Measurements from ENCODE around the gene FREM2.

Gene FREM2

DNA sequence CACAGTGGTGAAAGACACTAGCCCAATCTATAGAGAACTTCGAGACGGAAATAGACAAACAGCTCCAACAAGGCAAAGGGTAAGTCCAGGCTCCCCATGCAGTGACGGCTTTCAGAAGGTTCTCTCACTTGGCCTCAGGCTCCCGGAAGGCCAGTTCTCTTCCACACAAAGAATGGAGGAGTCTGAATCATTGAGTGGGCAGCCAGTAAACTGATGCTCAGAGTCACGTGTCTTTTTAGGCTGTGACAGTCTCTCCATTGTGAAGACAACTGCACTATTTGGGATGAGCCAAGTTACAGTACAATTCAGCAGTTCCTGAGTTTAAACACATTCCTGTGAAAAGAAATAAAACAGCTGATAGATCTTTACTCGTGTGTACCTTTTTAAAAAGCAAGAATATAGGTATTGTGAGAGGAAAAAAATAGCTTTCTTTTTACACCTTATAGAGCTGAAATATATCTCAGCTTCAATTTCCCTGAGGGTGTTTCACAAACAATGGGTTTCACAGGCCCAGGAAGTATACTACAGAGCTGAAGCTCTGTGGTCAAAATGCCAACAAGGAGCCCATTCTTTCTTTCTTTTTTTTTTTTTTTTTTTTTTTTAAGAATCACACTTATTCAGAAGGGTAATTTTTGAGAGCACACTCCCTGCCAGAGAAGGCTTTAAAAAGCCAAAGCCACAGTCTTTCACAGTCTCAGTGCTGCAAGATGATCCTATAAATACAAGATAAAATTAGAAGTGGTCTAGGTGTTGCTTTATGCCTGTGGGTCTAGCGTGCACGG lies 135.1 kb downstream of the FREM2 start:
- Histone ChIP-seq H3K9me3 (ENCODE audit: severe bottlenecking) (no peaks in the 10 kb centered on the region), H3K27me3 (ENCODE audit: insufficient read depth, poor library complexity, severe bottlenecking) (no peaks in the 10 kb centered on the region), H3K4me3 (ENCODE audit: severe bottlenecking) (no peak overlapping the region), H3K27ac (ENCODE audit: poor library complexity, severe bottlenecking) (no peak overlapping the region), H3K36me3 (ENCODE audit: low read depth) (no peaks in the 10 kb centered on the region), H3K4me1 (ENCODE audit: insufficient read depth, poor library complexity, severe bottlenecking) (no peaks in the 10 kb centered on the region)
- DNase-seq (ENCODE audit: low spot score): no peak
- ATAC-seq (ENCODE audit: low read depth): no peak
- TF ChIP-seq, protein P1, sequence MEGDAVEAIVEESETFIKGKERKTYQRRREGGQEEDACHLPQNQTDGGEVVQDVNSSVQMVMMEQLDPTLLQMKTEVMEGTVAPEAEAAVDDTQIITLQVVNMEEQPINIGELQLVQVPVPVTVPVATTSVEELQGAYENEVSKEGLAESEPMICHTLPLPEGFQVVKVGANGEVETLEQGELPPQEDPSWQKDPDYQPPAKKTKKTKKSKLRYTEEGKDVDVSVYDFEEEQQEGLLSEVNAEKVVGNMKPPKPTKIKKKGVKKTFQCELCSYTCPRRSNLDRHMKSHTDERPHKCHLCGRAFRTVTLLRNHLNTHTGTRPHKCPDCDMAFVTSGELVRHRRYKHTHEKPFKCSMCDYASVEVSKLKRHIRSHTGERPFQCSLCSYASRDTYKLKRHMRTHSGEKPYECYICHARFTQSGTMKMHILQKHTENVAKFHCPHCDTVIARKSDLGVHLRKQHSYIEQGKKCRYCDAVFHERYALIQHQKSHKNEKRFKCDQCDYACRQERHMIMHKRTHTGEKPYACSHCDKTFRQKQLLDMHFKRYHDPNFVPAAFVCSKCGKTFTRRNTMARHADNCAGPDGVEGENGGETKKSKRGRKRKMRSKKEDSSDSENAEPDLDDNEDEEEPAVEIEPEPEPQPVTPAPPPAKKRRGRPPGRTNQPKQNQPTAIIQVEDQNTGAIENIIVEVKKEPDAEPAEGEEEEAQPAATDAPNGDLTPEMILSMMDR (IDR thresholded peaks at IDR 0.05; ENCODE audit: poor library complexity, severe bottlenecking): no peak

- ATAC-seq (ENCODE audit: low read depth) (no peak; the same call in 2 of the 3 replicates), DNase-seq (ENCODE audit: low spot score) (no peak)
- no peaks in the 10 kb centered on the region for H3K9me3 ChIP-seq (ENCODE audit: severe bottlenecking)
- no peaks in the 10 kb centered on the region for H3K36me3 ChIP-seq (ENCODE audit: low read depth)
- H3K4me1 ChIP-seq (ENCODE audit: insufficient read depth, poor library complexity, severe bottlenecking): no peaks in the 10 kb centered on the region
- H3K4me3 ChIP-seq (ENCODE audit: severe bottlenecking): no peak overlapping the region
- no peaks in the 10 kb centered on the region for H3K27me3 ChIP-seq (ENCODE audit: insufficient read depth, poor library complexity, severe bottlenecking)
- TF ChIP-seq, protein P1 (IDR thresholded peaks at IDR 0.05; ENCODE audit: poor library complexity, severe bottlenecking): no peak
- no peak overlapping the region for H3K27ac ChIP-seq (ENCODE audit: poor library complexity, severe bottlenecking)
Observed at GRCh38 chr13:38824342-38824741, 137.5 kb downstream of the FREM2 start.

- Histone ChIP-seq H3K4me1 (ENCODE audit: insufficient read depth, poor library complexity, severe bottlenecking) (no peaks in the 10 kb centered on the region), H3K36me3 (ENCODE audit: low read depth) (no peaks in the 10 kb centered on the region), H3K27ac (ENCODE audit: poor library complexity, severe bottlenecking) (no peak overlapping the region), H3K27me3 (ENCODE audit: insufficient read depth, poor library complexity, severe bottlenecking) (no peaks in the 10 kb centered on the region), H3K9me3 (ENCODE audit: severe bottlenecking) (no peaks in the 10 kb centered on the region), H3K4me3 (ENCODE audit: severe bottlenecking) (no peak overlapping the region)
- TF ChIP-seq, protein P1 (IDR thresholded peaks at IDR 0.05; ENCODE audit: poor library complexity, severe bottlenecking): no peak
- DNase-seq (ENCODE audit: low spot score) (no peak), ATAC-seq (ENCODE audit: low read depth) (no peak)
Observed at GRCh38 chr13:38826182-38826813, 139.4 kb downstream of the FREM2 start.

DNA sequence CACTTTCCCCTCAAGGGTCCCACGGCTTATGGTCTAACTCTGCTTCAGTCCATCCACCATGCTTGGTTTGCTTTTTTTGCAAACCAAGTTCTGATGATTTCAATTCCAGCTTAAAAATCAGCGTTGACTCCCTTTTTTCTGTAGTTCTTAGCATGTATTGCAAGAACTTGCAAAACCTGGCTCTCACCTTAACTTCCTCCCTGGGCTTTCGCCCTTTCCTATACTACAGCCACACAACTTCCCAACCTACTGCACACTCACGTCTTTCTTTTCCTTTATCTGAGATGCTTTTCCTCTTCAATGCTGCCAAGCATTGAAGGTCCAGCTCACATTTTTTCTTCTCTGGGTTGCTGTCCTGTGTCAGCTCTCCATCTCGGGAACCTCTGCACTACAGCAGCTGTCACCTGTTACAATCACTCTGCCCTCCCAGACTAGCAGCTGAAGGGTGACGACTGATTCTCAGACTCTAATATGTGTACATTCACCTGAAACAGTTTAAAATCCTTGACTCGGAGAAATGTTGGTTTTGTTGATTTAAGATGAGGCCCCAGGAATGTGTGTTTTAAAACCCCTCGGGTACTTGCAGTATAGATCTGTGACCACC lies 143.7 kb downstream of the FREM2 start:
- Histone ChIP-seq H3K9me3 (ENCODE audit: severe bottlenecking) (no peaks in the 10 kb centered on the region), H3K4me3 (ENCODE audit: severe bottlenecking) (no peak overlapping the region), H3K36me3 (ENCODE audit: low read depth) (no peaks in the 10 kb centered on the region), H3K27me3 (ENCODE audit: insufficient read depth, poor library complexity, severe bottlenecking) (no peaks in the 10 kb centered on the region), H3K27ac (ENCODE audit: poor library complexity, severe bottlenecking) (no peak overlapping the region), H3K4me1 (ENCODE audit: insufficient read depth, poor library complexity, severe bottlenecking) (no peaks in the 10 kb centered on the region)
- DNase-seq (ENCODE audit: low spot score): no peak
- ATAC-seq (ENCODE audit: low read depth): no peak
- TF ChIP-seq, protein P1 (IDR thresholded peaks at IDR 0.05; ENCODE audit: poor library complexity, severe bottlenecking): no peak

Data from RWPE2 (cell line).